GM23338 (cell line): ENCODE measurements around the gene UNC5C. TPM values are rescaled to one million over a fixed set of nuclear protein-coding genes. Genes with fewer than 3 reads are reported as not detected.

Source experiments
- ATAC-seq: fragments of 200-7000 bp; cut with Tn5 transposase; 3 replicates; pipeline ENCODE4 v1.9.1; 2020
- DNase-seq: peaks from one replicate; pipeline ENCODE4 v3.0.0-alpha.2; 2015; ENCODE audit warnings: low spot score
- H2AFZ ChIP-seq: fragments of 200-600 bp; sonication (generic); 2 replicates; pipeline ENCODE4 v1.8.0; 2016; ENCODE audit warnings: antibody characterized with exemption, mild to moderate bottlenecking, moderate library complexity
- H3F3A ChIP-seq: fragments of 200-600 bp; sonication (generic); replicated peaks from 2 replicates; pipeline ENCODE4 v1.8.0; 2017; ENCODE audit warnings: antibody characterized with exemption, mixed run types, low read depth
- H3K27ac ChIP-seq: fragments of 200-600 bp; sonication (generic); 2 replicates; pipeline ENCODE4 v1.6.1; 2016; ENCODE audit warnings: low read depth
- H3K27me3 ChIP-seq: fragments of 200-600 bp; sonication (generic); 2 replicates; pipeline ENCODE4 v1.8.0; 2016; ENCODE audit warnings: mild to moderate bottlenecking, mixed run types, moderate library complexity; ENCODE audit not compliant: insufficient read depth
- H3K36me3 ChIP-seq: fragments of 200-600 bp; sonication (generic); 2 replicates; pipeline ENCODE4 v1.8.0; 2016; ENCODE audit warnings: mild to moderate bottlenecking; ENCODE audit not compliant: insufficient read depth
- H3K4me1 ChIP-seq: fragments of 200-600 bp; sonication (generic); 2 replicates; pipeline ENCODE4 v1.8.0; 2016; ENCODE audit warnings: mild to moderate bottlenecking, moderate library complexity; ENCODE audit not compliant: insufficient read depth
- H3K4me2 ChIP-seq: fragments of 200-600 bp; sonication (generic); 2 replicates; pipeline ENCODE4 v1.7.1; 2017; ENCODE audit warnings: mixed run types
- H3K4me3 ChIP-seq: fragments of 200-600 bp; sonication (generic); 2 replicates; pipeline ENCODE4 v1.6.1; 2016; ENCODE audit warnings: mixed run types
- H3K79me2 ChIP-seq: fragments of 200-600 bp; sonication (generic); replicated peaks from 2 replicates; pipeline ENCODE4 v1.8.0; 2017; ENCODE audit warnings: mild to moderate bottlenecking; ENCODE audit not compliant: insufficient read depth
- H3K9me2 ChIP-seq: fragments of 200-600 bp; sonication (generic); 2 replicates; pipeline ENCODE4 v1.8.0; 2017; ENCODE audit not compliant: insufficient read depth
- H4K20me1 ChIP-seq: fragments of 200-600 bp; sonication (generic); replicated peaks from 2 replicates; pipeline ENCODE4 v1.8.0; 2017; ENCODE audit warnings: mild to moderate bottlenecking; ENCODE audit not compliant: insufficient read depth
- H3K27ac Mint-ChIP-seq: 2 replicates; pipeline ENCODE4 v1.8.0; 2020; ENCODE audit warnings: inconsistent platforms, mild to moderate bottlenecking, moderate library complexity, mixed read lengths
- H3K27me3 Mint-ChIP-seq: 3 replicates; pipeline ENCODE4 v1.8.0; 2022; ENCODE audit warnings: low read depth, mild to moderate bottlenecking, moderate library complexity, mixed read lengths, inconsistent platforms; ENCODE audit not compliant: insufficient read depth, poor library complexity
- H3K36me3 Mint-ChIP-seq: 3 replicates; pipeline ENCODE4 v1.8.0; 2021; ENCODE audit warnings: low read depth, mild to moderate bottlenecking, inconsistent platforms, moderate library complexity, mixed read lengths
- H3K4me1 Mint-ChIP-seq: 3 replicates; pipeline ENCODE4 v1.8.0; 2020; ENCODE audit warnings: mild to moderate bottlenecking, inconsistent platforms, mixed read lengths
- H3K4me3 Mint-ChIP-seq: 3 replicates; pipeline ENCODE4 v1.8.0; 2021; ENCODE audit warnings: moderate library complexity, mild to moderate bottlenecking, inconsistent platforms, mixed read lengths
- H3K9me3 Mint-ChIP-seq: 3 replicates; pipeline ENCODE4 v1.8.0; 2020; ENCODE audit warnings: moderate library complexity, mild to moderate bottlenecking, inconsistent platforms, mixed read lengths
- CREB1 ChIP-seq: fragments of 250-450 bp; sonication (Bioruptor Pico); IDR thresholded peaks from 2 replicates; pipeline ENCODE4 v1.5.0; 2020; ENCODE audit warnings: low read depth, mild to moderate bottlenecking, moderate library complexity
- EZH2phosphoT487 ChIP-seq: fragments of 200-600 bp; sonication (generic); IDR thresholded peaks from one replicate; pipeline ENCODE4 v1.8.1; 2018; ENCODE audit warnings: antibody characterized with exemption; ENCODE audit not compliant: unreplicated experiment
- JUNB ChIP-seq: IDR thresholded peaks from one replicate; pipeline ENCODE4 v1.6.1; 2016; ENCODE audit warnings: antibody characterized with exemption; ENCODE audit not compliant: unreplicated experiment
- NANOG ChIP-seq: IDR thresholded peaks from 2 replicates; pipeline ENCODE4 v1.6.1; 2016; ENCODE audit warnings: antibody characterized with exemption, borderline replicate concordance
- POLR2AphosphoS5 ChIP-seq: IDR thresholded peaks from 2 replicates; pipeline ENCODE4 v1.6.1; 2016; ENCODE audit warnings: antibody characterized with exemption, low read depth
- STAT1 ChIP-seq: IDR thresholded peaks from one replicate; pipeline ENCODE4 v1.6.1; 2016; ENCODE audit warnings: antibody characterized with exemption; ENCODE audit not compliant: unreplicated experiment
- ZNF114 ChIP-seq: fragments of 250-450 bp; sonication (Bioruptor Pico); IDR thresholded peaks from 2 replicates; pipeline ENCODE4 v1.5.0; 2020; ENCODE audit warnings: mild to moderate bottlenecking, moderate library complexity
- ZNF331 ChIP-seq: fragments of 250-450 bp; sonication (Bioruptor Pico); IDR thresholded peaks from 2 replicates; pipeline ENCODE4 v1.5.0; 2020; ENCODE audit warnings: low read depth, mild to moderate bottlenecking, moderate library complexity
- polyA plus RNA-seq: library from polyadenylated mRNA; unstranded; fragments of >200 nt; fragmentation: Nextera tagmentation; extraction: Ambion mirVana; gene quantifications from 2 replicates; pipeline ENCODE4 v1.2.1, GENCODE V29; 2016
- total RNA-seq: library from RNA; depleted of rRNA; stranded (reverse); fragments of >200 nt; shearing (Covaris generic); gene quantifications from 2 replicates; pipeline ENCODE4 v1.2.3, GENCODE V29; 2014
- TF ChIP-seq, protein P1 (sequence below): fragments of 250-450 bp; sonication (Bioruptor Pico); IDR thresholded peaks from 2 replicates; pipeline ENCODE4 v1.5.0; 2020; ENCODE audit warnings: mild to moderate bottlenecking, moderate library complexity
- TF ChIP-seq, protein P2 (sequence below): IDR thresholded peaks from 2 replicates; pipeline ENCODE4 v1.6.1; 2016; ENCODE audit warnings: antibody characterized with exemption
- TF ChIP-seq, protein P3 (sequence below), 2 experiments: fragments of 200-600 bp in 1 of 2; sonication (generic) in 1 of 2; conservative IDR thresholded peaks; 2 replicates each; pipeline versions ENCODE4 v1.5.1 to v1.6.1; 2016 to 2017; ENCODE audit warnings: antibody characterized with exemption in 2 of 2, low read depth in 2 of 2, mild to moderate bottlenecking in 2 of 2, moderate library complexity in 1 of 2
- TF ChIP-seq, protein P4 (sequence below): IDR thresholded peaks from one replicate; pipeline ENCODE4 v1.6.1; 2018; ENCODE audit warnings: antibody characterized with exemption; ENCODE audit not compliant: unreplicated experiment

Gene UNC5C
- total and polyA plus RNA-seq, 2 experiments from 2014 or later = 0.08 to 0.21 TPM

DNA sequence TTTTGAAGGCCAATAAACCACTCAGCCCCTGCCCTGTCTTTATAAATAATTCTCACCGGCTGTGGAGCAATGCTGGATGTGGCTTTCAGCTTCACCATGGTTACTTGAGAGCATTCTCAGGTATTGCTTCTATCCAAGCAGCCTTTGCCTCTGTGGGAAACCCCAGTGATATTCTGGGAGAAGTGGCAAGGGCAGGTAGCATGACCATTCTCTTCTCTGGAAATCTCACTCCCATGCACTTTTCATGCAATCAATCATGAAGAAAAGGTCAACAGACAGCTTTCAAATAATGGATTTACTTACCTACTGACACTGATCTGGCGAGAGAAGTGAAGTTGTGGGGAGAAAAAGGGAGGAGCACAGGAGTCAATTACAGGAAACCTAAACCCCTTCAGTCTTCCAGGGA is 49.5 kb downstream of the UNC5C start:
- Histone ChIP-seq H3K27ac (no peak overlapping the region), H3K9me2 (no peaks in the 10 kb centered on the region), H3K4me3 (no peak overlapping the region), H3K4me2 (no peak overlapping the region), H3K36me3 (no peaks in the 10 kb centered on the region), H3F3A (no peaks in the 10 kb centered on the region), H3K79me2 (no peaks in the 10 kb centered on the region), H3K27me3 (no peaks in the 10 kb centered on the region), H4K20me1 (no peaks in the 10 kb centered on the region), H3K4me1 (no peaks in the 10 kb centered on the region), H2AFZ (no peak overlapping the region)
- Mint-ChIP-seq H3K27ac (no peak overlapping the region), H3K4me1 (no peaks in the 10 kb centered on the region), H3K27me3 (no peaks in the 10 kb centered on the region), H3K4me3 (no peak overlapping the region), H3K9me3 (no peaks in the 10 kb centered on the region), H3K36me3 (no peaks in the 10 kb centered on the region)
- no peak for DNase-seq
- no peak for ATAC-seq
- TF ChIP-seq, protein P1, sequence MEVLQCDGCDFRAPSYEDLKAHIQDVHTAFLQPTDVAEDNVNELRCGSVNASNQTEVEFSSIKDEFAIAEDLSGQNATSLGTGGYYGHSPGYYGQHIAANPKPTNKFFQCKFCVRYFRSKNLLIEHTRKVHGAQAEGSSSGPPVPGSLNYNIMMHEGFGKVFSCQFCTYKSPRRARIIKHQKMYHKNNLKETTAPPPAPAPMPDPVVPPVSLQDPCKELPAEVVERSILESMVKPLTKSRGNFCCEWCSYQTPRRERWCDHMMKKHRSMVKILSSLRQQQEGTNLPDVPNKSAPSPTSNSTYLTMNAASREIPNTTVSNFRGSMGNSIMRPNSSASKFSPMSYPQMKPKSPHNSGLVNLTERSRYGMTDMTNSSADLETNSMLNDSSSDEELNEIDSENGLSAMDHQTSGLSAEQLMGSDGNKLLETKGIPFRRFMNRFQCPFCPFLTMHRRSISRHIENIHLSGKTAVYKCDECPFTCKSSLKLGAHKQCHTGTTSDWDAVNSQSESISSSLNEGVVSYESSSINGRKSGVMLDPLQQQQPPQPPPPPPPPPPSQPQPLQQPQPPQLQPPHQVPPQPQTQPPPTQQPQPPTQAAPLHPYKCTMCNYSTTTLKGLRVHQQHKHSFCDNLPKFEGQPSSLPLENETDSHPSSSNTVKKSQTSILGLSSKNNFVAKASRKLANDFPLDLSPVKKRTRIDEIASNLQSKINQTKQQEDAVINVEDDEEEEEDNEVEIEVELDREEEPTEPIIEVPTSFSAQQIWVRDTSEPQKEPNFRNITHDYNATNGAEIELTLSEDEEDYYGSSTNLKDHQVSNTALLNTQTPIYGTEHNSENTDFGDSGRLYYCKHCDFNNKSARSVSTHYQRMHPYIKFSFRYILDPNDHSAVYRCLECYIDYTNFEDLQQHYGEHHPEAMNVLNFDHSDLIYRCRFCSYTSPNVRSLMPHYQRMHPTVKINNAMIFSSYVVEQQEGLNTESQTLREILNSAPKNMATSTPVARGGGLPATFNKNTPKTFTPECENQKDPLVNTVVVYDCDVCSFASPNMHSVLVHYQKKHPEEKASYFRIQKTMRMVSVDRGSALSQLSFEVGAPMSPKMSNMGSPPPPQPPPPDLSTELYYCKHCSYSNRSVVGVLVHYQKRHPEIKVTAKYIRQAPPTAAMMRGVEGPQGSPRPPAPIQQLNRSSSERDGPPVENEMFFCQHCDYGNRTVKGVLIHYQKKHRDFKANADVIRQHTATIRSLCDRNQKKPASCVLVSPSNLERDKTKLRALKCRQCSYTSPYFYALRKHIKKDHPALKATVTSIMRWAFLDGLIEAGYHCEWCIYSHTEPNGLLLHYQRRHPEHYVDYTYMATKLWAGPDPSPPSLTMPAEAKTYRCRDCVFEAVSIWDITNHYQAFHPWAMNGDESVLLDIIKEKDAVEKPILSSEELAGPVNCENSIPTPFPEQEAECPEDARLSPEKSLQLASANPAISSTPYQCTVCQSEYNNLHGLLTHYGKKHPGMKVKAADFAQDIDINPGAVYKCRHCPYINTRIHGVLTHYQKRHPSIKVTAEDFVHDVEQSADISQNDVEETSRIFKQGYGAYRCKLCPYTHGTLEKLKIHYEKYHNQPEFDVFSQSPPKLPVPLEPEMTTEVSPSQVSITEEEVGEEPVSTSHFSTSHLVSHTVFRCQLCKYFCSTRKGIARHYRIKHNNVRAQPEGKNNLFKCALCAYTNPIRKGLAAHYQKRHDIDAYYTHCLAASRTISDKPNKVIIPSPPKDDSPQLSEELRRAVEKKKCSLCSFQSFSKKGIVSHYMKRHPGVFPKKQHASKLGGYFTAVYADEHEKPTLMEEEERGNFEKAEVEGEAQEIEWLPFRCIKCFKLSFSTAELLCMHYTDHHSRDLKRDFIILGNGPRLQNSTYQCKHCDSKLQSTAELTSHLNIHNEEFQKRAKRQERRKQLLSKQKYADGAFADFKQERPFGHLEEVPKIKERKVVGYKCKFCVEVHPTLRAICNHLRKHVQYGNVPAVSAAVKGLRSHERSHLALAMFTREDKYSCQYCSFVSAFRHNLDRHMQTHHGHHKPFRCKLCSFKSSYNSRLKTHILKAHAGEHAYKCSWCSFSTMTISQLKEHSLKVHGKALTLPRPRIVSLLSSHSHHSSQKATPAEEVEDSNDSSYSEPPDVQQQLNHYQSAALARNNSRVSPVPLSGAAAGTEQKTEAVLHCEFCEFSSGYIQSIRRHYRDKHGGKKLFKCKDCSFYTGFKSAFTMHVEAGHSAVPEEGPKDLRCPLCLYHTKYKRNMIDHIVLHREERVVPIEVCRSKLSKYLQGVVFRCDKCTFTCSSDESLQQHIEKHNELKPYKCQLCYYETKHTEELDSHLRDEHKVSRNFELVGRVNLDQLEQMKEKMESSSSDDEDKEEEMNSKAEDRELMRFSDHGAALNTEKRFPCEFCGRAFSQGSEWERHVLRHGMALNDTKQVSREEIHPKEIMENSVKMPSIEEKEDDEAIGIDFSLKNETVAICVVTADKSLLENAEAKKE = no peak
- TF ChIP-seq CREB1 (no peak), EZH2phosphoT487 (no peak), STAT1 (no peak), JUNB (no peak), ZNF114 (CRISPR knock-in tag) (no peak), ZNF331 (CRISPR knock-in tag) (no peak), POLR2AphosphoS5 (no peak), NANOG (no peak)
- TF ChIP-seq, protein P2, sequence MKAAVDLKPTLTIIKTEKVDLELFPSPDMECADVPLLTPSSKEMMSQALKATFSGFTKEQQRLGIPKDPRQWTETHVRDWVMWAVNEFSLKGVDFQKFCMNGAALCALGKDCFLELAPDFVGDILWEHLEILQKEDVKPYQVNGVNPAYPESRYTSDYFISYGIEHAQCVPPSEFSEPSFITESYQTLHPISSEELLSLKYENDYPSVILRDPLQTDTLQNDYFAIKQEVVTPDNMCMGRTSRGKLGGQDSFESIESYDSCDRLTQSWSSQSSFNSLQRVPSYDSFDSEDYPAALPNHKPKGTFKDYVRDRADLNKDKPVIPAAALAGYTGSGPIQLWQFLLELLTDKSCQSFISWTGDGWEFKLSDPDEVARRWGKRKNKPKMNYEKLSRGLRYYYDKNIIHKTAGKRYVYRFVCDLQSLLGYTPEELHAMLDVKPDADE = no peak
- TF ChIP-seq, protein P3, sequence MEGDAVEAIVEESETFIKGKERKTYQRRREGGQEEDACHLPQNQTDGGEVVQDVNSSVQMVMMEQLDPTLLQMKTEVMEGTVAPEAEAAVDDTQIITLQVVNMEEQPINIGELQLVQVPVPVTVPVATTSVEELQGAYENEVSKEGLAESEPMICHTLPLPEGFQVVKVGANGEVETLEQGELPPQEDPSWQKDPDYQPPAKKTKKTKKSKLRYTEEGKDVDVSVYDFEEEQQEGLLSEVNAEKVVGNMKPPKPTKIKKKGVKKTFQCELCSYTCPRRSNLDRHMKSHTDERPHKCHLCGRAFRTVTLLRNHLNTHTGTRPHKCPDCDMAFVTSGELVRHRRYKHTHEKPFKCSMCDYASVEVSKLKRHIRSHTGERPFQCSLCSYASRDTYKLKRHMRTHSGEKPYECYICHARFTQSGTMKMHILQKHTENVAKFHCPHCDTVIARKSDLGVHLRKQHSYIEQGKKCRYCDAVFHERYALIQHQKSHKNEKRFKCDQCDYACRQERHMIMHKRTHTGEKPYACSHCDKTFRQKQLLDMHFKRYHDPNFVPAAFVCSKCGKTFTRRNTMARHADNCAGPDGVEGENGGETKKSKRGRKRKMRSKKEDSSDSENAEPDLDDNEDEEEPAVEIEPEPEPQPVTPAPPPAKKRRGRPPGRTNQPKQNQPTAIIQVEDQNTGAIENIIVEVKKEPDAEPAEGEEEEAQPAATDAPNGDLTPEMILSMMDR (conservative IDR thresholded peaks at IDR 0.05; ENCODE audit: low read depth in 2 of 2) = no peak
- TF ChIP-seq, protein P4, sequence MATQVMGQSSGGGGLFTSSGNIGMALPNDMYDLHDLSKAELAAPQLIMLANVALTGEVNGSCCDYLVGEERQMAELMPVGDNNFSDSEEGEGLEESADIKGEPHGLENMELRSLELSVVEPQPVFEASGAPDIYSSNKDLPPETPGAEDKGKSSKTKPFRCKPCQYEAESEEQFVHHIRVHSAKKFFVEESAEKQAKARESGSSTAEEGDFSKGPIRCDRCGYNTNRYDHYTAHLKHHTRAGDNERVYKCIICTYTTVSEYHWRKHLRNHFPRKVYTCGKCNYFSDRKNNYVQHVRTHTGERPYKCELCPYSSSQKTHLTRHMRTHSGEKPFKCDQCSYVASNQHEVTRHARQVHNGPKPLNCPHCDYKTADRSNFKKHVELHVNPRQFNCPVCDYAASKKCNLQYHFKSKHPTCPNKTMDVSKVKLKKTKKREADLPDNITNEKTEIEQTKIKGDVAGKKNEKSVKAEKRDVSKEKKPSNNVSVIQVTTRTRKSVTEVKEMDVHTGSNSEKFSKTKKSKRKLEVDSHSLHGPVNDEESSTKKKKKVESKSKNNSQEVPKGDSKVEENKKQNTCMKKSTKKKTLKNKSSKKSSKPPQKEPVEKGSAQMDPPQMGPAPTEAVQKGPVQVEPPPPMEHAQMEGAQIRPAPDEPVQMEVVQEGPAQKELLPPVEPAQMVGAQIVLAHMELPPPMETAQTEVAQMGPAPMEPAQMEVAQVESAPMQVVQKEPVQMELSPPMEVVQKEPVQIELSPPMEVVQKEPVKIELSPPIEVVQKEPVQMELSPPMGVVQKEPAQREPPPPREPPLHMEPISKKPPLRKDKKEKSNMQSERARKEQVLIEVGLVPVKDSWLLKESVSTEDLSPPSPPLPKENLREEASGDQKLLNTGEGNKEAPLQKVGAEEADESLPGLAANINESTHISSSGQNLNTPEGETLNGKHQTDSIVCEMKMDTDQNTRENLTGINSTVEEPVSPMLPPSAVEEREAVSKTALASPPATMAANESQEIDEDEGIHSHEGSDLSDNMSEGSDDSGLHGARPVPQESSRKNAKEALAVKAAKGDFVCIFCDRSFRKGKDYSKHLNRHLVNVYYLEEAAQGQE = no peak
